H1 (cell line): Measurements from ENCODE around the gene APOA4. TPM values are rescaled to one million over a fixed set of nuclear protein-coding genes. Genes with fewer than 3 reads are reported as not detected.

ENCODE experiments used
- RBBP5 ChIP-seq: IDR thresholded peaks from 2 replicates; pipeline ENCODE4 v1.7.1; 2012; ENCODE audit warnings: low read depth, mild to moderate bottlenecking, inconsistent platforms, low read length, moderate library complexity, borderline replicate concordance
- polyA plus RNA-seq, 7 experiments: library from polyadenylated mRNA; depleted of rRNA in 3 of 7; stranded (reverse) in 5 of 7; unstranded in 2 of 7; fragments of >200 nt in 5 of 7; fragments of 200-250 nt in 2 of 7; gene quantifications; 1 replicate in 5 of 7; 2 replicates in 1 of 7; 4 replicates in 1 of 7; pipeline versions ENCODE4 v1.2.1 to v1.2.3, GENCODE V29; 2011 to 2013; ENCODE audit warnings: missing spikeins in 2 of 7, mixed read lengths in 2 of 7
- total RNA-seq: library from RNA; stranded (reverse); fragmentation: NEBNext Ultra II Directional; extraction: Animal tissue kit (Norgen Biotek cat#: 25700); gene quantifications from 2 replicates; pipeline ENCODE4 v1.2.1, GENCODE V29; 2021

Gene APOA4
- total and polyA plus RNA-seq, 2 of the 8 experiments (the other 6 are each of a cell fraction or from before 2014, with no cell fraction given): not detected

DNA sequence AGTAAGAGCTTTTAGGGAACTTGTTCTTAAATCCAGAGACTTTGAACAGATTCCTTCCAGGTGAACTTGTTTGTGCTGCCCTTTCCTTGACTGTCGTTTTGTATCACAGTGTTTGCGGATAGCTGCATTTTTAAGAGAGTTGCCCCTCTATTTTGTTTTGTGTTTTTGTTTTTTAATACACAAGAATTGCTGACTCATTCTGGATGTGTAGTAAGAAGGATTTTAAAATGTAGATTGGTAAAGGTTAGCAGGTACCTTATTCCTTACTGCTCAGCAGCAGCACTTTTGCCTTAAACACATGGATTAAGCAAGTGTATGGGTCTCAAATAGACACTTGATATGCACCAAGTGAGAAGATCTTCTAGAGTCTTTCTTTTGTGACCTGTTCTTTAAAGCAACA is 22.5 kb downstream of the APOA4 start (continued):
- TF ChIP-seq RBBP5: no peak
